Vagina (tissue), 2 donors: ENCODE data around the gene TIGIT.

Experiments
- POLR2A ChIP-seq, 2 donors: fragments of 450-650 bp; IDR thresholded peaks; one replicate each; pipeline ENCODE4 v1.6.1; 2017; ENCODE audit warnings: antibody characterized with exemption in 2 of 2, mild to moderate bottlenecking in 2 of 2, moderate library complexity in 2 of 2
- TF ChIP-seq, protein P1 (sequence below), 3 experiments: fragments of 450-650 bp in 2 of 3; fragments of 200-600 bp in 1 of 3; sonication (generic) in 1 of 3; IDR thresholded peaks; one replicate each; pipeline ENCODE4 v1.5.1; 2017 to 2019; ENCODE audit warnings: antibody characterized with exemption in 3 of 3, mild to moderate bottlenecking in 2 of 3, moderate library complexity in 2 of 3

DNA sequence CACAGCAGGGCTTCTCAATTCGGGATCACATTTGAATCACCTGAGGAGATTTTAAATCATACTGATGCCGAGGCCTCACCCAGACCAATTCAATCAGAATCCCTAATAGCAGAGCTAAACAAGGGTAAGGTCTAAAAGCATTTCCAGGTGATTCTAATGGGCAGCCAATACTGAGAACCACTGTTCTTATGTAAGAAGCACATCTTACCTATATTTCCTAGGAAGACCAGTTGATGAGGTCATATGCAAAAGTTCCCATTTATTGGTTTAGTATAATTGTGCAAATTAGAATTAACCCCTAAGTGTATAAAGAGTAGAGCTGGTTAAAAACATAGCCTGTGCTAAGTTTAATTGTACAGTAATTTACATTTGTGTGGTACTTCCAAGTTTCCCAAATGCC, 2.1 kb downstream of the TIGIT start:
- TF ChIP-seq, protein P1, sequence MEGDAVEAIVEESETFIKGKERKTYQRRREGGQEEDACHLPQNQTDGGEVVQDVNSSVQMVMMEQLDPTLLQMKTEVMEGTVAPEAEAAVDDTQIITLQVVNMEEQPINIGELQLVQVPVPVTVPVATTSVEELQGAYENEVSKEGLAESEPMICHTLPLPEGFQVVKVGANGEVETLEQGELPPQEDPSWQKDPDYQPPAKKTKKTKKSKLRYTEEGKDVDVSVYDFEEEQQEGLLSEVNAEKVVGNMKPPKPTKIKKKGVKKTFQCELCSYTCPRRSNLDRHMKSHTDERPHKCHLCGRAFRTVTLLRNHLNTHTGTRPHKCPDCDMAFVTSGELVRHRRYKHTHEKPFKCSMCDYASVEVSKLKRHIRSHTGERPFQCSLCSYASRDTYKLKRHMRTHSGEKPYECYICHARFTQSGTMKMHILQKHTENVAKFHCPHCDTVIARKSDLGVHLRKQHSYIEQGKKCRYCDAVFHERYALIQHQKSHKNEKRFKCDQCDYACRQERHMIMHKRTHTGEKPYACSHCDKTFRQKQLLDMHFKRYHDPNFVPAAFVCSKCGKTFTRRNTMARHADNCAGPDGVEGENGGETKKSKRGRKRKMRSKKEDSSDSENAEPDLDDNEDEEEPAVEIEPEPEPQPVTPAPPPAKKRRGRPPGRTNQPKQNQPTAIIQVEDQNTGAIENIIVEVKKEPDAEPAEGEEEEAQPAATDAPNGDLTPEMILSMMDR (IDR thresholded peaks at IDR 0.05): no peak
- no peak for TF ChIP-seq POLR2A (IDR thresholded peaks at IDR 0.05)
